GM12878 (cell line): ENCODE measurements around the gene STXBP2.

ENCODE experiments used
- BRCA1 ChIP-seq: IDR thresholded peaks from 2 replicates; pipeline ENCODE4 v1.6.1; 2011; ENCODE audit warnings: low read depth, low read length, improper control_type of control experiment
- CEBPB ChIP-seq, 2 experiments: fragments of 150-350 bp in 1 of 2; IDR thresholded peaks; 2 replicates each; pipeline ENCODE4 v1.6.1; 2012 to 2014; ENCODE audit warnings: low read depth in 2 of 2, low read length in 2 of 2, borderline replicate concordance in 1 of 2, inconsistent platforms in 1 of 2
- CREM ChIP-seq: IDR thresholded peaks from 2 replicates; pipeline ENCODE4 v1.6.1; 2014; ENCODE audit warnings: antibody characterized with exemption, low read depth
- CTCF ChIP-seq, 3 experiments: IDR thresholded peaks in 2 of 3; conservative IDR thresholded peaks in 1 of 3; 2 replicates each; pipeline ENCODE4 v1.5.1; 2011; ENCODE audit warnings: low read depth in 3 of 3, low read length in 3 of 3, mild to moderate bottlenecking in 3 of 3, control low read depth in 2 of 3, moderate library complexity in 2 of 3, inconsistent platforms in 1 of 3, mixed read lengths in 1 of 3; ENCODE audit not compliant: control insufficient read depth in 2 of 3, insufficient read depth in 1 of 3; ENCODE audit errors: extremely low read depth in 1 of 3

- TF ChIP-seq CREM (no peak), BRCA1 (no peak), CTCF (IDR thresholded peaks at IDR 0.05 in 2 of 3, conservative IDR thresholded peaks at IDR 0.05 in 1 of 3; ENCODE audit: control insufficient read depth in 2 of 3, extremely low read depth in 1 of 3, insufficient read depth in 1 of 3, low read depth in 3 of 3, low read length in 3 of 3) (no peak), CEBPB (IDR thresholded peaks at IDR 0.05; ENCODE audit: borderline replicate concordance in 1 of 2, low read depth in 2 of 2, low read length in 2 of 2) (no peak)
Measured at GRCh38 chr19:7676376-7676775, 39.5 kb downstream of the STXBP2 start.
